SK-N-DZ (cell line): Measurements from ENCODE around the gene FST.

Experiments used
- DNase-seq: peaks from one replicate; pipeline ENCODE4 v3.0.0-alpha.2; 2015; ENCODE audit warnings: low spot score

The FST gene

DNA sequence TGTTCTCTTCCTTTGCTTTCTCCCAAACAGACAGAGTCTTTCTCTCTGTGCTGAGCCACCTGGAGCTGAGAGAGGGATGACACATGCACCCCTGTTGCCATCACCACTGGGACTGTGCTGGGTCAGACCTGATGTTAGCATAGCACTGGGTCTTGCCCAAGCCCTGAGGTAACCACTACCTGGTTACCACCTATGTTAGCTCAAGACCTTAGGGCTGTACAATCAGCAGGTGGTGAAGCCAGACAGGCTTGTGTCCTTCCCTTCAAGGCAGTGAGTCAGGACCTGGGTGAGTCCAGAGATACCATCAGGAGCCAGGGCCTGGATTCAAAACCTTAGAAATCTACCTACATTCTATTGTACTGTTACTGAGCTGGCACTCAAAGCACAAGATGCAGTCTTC, 32.1 kb downstream of the FST start:
- no peak for DNase-seq

DNA sequence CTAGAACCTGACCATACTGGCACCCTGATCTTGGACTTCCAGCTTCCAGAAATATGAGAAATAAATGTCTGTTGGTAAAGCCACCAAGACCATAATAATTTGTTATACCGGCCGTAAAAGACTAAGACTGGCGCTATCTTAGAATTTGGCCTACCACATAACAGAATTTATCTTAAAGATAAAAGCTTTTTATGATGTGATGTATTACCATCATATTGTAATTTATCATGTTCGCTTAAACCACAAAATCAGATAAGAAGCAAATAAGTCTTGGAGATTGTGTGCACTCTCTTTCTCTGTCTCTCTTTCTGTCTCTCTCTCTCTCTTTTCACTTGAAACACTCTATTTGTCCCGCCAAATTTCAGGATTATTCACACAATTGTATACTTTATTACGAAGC, 35.6 kb downstream of the FST start:
- DNase-seq, result peak; percentile 6

DNA sequence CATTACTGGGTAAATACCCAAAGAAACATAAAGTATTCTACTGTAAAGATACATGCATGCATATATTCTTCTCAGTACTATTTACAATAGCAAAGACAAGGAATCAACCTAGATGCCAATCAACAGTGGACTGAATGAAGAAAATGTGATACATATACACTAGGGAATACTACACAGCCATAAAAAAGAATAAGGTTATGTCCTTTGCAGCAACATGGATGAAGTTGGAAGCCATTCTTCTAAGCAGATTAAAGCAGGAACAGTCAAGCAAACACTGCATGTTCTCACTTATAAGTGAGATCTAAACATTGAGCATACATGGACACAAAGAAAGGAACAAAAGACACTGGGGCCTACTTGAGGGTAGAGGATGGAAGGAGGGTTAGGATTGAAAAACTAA, 40.4 kb downstream of the FST start:
- no peak for DNase-seq
